ENCODE measurements around the gene NOTCH4.
"Not testable (repeated sequence)": the region's sequence is repeated elsewhere in the genome, so short reads cannot be mapped to it uniquely, and the experiment has no call there.

NOTCH4 gene

DNA sequence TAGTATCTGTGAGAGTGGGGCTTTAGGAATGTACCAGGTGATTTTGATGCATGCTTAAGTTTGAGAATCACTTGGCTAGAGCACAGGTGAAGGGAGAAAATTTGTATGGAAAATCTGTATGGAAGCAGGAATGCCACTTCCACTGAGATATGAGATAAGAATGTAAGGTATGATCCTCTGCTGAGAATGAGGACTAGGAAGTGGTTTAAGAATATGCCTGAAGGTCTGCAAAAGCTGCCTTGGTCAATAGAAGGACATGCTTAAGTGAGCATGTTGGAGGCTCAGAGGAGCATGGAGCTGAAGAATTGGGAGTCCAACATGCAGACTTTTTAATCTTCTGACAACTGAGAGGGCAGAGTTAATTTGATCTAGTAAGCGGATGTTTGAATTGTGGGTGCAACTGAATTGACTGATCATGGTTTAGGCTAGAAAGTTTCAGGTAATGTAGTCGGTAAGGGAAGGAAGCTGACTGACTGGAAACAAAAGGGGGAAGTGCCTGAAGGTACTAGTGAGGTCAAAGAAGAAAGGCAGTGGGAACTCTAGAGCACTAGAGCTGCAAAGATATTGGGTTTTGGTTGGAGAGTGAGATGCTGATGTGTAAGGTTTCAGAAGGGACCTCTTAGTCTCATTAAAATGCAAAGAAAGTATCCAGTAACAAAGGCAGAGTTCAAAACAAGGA, 28.6 kb upstream of the NOTCH4 start:
- TF ChIP-seq, protein P1, sequence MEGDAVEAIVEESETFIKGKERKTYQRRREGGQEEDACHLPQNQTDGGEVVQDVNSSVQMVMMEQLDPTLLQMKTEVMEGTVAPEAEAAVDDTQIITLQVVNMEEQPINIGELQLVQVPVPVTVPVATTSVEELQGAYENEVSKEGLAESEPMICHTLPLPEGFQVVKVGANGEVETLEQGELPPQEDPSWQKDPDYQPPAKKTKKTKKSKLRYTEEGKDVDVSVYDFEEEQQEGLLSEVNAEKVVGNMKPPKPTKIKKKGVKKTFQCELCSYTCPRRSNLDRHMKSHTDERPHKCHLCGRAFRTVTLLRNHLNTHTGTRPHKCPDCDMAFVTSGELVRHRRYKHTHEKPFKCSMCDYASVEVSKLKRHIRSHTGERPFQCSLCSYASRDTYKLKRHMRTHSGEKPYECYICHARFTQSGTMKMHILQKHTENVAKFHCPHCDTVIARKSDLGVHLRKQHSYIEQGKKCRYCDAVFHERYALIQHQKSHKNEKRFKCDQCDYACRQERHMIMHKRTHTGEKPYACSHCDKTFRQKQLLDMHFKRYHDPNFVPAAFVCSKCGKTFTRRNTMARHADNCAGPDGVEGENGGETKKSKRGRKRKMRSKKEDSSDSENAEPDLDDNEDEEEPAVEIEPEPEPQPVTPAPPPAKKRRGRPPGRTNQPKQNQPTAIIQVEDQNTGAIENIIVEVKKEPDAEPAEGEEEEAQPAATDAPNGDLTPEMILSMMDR (conservative IDR thresholded peaks at IDR 0.05; ENCODE audit: low read depth) = no peak
- CTCF ChIA-PET = interaction anchor here (0.6 kb wide), 2 partner anchors 65 to 906 kb away, joined by 3 to 4 read pairs; no protein-coding TSS in a partner anchor
- DNase-seq (ENCODE audit: low spot score) = no peak
- POLR2A ChIA-PET (ENCODE audit: low non-redundant PET) = no interaction called here
- no peak overlapping the region for H3K27ac ChIP-seq

DNA sequence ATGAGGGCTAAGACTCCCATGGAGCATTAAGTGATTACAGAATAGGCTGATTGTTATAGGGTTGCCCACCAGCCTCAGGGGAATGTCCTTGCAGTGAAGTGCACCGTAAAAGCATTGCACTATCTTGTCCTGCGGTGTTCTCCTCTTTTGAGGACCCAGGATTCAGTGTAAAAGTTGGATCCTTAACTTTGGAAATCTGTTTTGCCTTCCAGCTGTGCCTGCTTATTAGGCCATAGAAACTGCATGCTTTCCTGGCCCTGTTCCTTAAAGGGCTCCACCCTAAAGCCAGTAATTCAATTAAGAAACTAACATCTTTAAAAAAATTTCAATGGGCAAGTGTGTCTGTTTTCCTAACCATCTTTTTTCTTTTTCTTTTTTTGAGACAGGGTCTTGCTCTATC, 25.4 kb upstream of the NOTCH4 start:
- no peak for DNase-seq (ENCODE audit: low spot score)
- TF ChIP-seq, protein P1 (conservative IDR thresholded peaks at IDR 0.05; ENCODE audit: low read depth) = no peak
- POLR2A ChIA-PET (ENCODE audit: low non-redundant PET) = no interaction called here
- CTCF ChIA-PET = interaction anchor here (0.8 kb wide), 1 partner anchor 98 kb away, joined by 3 read pairs; no protein-coding TSS in a partner anchor
- H3K27ac ChIP-seq = no peak overlapping the region

DNA sequence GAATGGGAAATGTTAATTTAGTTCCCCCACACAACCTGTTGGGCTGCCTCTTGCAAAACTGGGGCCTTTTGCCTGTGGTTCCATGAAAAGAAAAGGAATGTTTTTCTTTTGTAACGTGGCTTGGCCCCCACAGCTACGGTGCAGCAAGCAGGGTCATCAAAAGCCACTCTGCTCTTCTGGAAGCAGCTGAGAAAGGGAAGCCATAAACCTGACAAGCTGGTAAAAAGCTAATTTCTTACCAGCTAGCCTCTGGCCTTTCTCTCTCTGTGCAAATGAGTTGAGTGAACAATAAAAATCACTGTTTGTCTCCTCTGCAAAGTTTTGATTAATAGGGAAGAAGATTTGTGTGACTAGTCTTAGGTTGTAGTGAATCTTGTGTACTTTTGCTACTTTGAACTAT, 23.5 kb upstream of the NOTCH4 start:
- CTCF ChIA-PET = interaction anchor here (0.6 kb wide), 1 partner anchor 608 kb away, joined by 3 read pairs; no protein-coding TSS in a partner anchor
- POLR2A ChIA-PET (ENCODE audit: low non-redundant PET) = no interaction called here
- H3K27ac ChIP-seq = no peak overlapping the region
- TF ChIP-seq, protein P1 (conservative IDR thresholded peaks at IDR 0.05; ENCODE audit: low read depth) = no peak
- DNase-seq (ENCODE audit: low spot score) = no peak

DNA sequence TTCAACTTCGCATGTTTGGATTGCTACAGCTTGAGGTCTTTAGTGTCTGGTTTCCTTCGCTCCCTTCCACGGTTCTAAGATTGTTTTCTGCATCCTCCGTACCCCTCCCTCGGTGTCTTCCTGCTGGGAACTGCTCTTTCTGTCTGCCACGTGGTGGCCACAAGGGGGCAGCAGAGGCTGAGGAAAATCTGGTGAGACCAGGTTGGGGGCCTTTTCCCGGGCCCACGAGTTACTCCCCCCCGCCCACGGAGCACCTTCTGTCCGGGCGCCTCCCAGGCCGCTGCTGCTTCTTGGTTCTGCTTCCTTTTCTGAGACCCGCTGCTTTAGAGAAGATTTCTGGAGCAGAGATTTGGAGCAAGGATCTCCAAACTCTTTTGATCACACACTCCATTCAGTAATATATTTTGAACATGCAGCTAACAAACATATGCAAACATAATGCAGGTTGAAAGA, 21.1 kb upstream of the NOTCH4 start:
- TF ChIP-seq, protein P1 (conservative IDR thresholded peaks at IDR 0.05; ENCODE audit: low read depth) = peak; percentile 91
- peak; percentile 93 for DNase-seq (ENCODE audit: low spot score)
- ChIA-PET CTCF (interaction anchor here (0.6 to 1.2 kb wide), 8 partner anchors 10 to 541 kb away, joined by 3 to 13 read pairs (median 3); no protein-coding TSS in a partner anchor), POLR2A (ENCODE audit: low non-redundant PET) (no interaction called here)
- H3K27ac ChIP-seq = 0 out of 2 replicates have a peak overlapping the region, but pooled peaks have one; percentile 9

DNA sequence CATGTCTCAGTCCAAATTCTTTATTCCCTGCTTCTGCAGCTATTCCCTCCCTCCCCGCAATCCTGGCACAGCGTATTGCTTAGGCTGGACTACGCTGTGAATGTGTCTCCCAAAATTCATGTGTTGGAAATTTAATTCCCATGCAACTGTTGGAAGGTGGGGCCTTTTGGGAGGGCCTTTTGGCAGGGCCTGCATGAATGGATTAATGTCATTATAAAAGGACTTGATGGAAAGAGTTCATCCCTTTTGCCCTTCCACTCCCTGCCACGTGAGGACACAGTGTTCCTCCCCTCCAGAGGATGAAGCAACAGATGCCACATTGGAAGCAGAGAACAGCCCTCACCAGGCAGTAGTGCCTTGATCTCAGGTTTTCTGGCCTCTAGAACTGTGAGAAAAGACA, 20.4 kb upstream of the NOTCH4 start:
- CTCF ChIA-PET = interaction anchor here (0.6 to 1.2 kb wide), 3 partner anchors 11 to 456 kb away, joined by 3 read pairs; no protein-coding TSS in a partner anchor

DNA sequence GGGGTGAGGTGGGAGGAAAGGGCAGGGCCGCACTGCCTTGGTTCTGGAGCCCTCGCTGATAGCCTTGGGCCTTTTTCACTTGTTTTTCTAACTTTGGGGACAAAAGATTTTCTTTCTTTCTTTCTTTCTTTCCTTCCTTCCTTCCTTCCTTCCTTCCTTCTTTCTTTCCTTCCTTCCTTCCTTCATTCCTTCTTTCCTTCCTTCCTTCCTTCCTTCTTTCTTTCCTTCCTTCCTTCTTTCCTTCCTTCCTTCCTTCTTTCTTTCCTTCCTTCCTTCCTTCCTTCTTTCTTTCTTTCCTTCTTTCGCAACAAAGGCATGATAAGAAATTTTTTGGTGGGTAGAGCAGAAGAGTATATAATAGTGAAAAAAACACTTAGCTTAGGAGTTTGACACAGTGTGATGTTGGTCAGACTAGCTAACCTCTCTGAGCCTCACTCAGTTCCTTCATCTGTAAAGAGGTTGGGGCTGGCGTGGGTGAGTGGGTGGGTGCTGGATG, 18.5 kb upstream of the NOTCH4 start:
- POLR2A ChIA-PET (ENCODE audit: low non-redundant PET); DNase-seq (ENCODE audit: low spot score); CTCF ChIA-PET; H3K27ac ChIP-seq: not testable (repeated sequence)

More for the DNA sequence above, 20.4 kb upstream of the NOTCH4 start:
- TF ChIP-seq, protein P1 (conservative IDR thresholded peaks at IDR 0.05; ENCODE audit: low read depth) = no peak
- POLR2A ChIA-PET (ENCODE audit: low non-redundant PET) = no interaction called here
- DNase-seq (ENCODE audit: low spot score) = no peak
- H3K27ac ChIP-seq = no peak overlapping the region

DNA sequence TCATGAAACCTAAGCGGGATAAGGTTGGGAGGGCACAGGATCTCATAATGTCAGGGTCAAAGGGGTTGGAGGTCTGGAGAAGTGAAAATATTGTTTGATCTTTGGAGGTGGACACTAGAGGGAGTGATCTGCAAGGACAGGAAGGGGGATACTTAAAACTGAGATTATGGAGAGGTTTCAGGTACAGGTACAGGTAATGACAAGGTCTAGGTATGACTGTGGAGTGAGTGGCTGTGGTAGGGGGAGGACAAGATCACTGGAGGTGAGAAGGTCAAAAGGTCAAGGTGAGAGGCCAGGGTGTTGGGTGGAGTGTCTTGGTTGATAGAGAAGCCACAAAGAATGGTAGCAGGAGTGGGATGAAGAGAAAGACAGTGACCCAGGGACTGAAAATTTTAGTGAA, 16.8 kb upstream of the NOTCH4 start:
- ChIA-PET POLR2A (ENCODE audit: low non-redundant PET) (interaction anchor here (0.8 kb wide), 1 partner anchor 700 kb away, joined by 4 read pairs; no protein-coding TSS in a partner anchor), CTCF (no interaction called here)
- TF ChIP-seq, protein P1 (conservative IDR thresholded peaks at IDR 0.05; ENCODE audit: low read depth) = no peak
- no peak for DNase-seq (ENCODE audit: low spot score)
- no peak overlapping the region for H3K27ac ChIP-seq

Measured in RWPE1 (cell line).